Measurements from ENCODE around the gene EFNA3. TPM values are rescaled to one million over a fixed set of nuclear protein-coding genes. Genes with fewer than 3 reads are reported as not detected.

EFNA3 gene
- total RNA-seq, 2 experiments from 2014 or later = 1.9 to 2.8 TPM

DNA sequence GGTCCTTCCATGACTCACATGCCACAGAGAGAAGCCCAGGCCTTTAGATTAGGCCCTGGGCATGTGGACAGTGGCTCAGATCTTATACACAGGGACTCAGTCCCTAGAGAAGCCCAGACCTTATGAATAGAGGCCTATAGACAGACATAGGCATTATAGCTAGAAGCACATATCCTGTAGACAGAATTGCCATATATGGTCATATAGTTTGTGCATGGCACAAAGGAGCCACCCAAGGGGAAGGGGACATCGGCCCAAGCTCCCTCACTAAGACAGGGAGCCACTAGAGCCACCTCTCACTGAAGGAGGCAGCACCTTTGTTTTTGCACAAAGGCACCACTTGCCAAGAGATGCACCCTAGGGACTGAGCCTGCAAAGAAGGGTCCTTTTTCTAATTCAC, 2.3 kb upstream of the EFNA3 start:
- Mint-ChIP-seq H3K9me3 (ENCODE audit: low read depth) (no peaks in the 10 kb centered on the region), H3K4me3 (no peak overlapping the region), H3K36me3 (no peaks in the 10 kb centered on the region), H3K27ac (no peak overlapping the region), H3K27me3 (peaks cover 40% of the 10 kb centered on the region), H3K4me1 (peaks cover 55% of the 10 kb centered on the region)
- CTCF ChIA-PET = interaction anchor here (1.2 to 6.0 kb wide), 8 partner anchors 7 to 96 kb away, joined by 3 to 71 read pairs (median 12); partner anchors contain the start of genes EFNA4 and KRTCAP2
- no peak for ATAC-seq
- DNase-seq = no peak

DNA sequence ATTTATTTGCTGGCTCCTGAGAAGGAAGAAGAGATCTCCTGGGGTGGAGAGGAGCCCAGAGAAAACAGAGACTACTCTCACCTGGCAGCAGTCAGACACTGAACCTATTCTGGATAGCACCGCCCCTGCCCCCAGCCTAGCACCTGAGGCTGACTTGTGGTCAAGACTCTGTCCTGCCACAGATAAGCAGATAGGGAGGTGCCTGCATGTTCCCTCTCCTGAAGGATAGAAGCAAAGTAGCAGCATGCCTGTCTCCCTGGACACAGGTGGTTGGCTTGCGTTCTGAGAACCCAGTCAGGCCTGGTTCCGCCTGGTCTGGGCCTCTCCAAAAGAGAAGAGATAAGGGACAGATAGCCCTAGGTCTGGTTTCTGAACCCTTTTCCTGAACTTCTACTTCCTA, 1.3 kb upstream of the EFNA3 start:
- no peaks in the 10 kb centered on the region for H3K9me3 Mint-ChIP-seq (ENCODE audit: low read depth)
- CTCF ChIA-PET = interaction anchor here (1.2 to 6.0 kb wide), 6 partner anchors 8 to 33 kb away, joined by 3 to 71 read pairs (median 14); partner anchors contain the start of gene EFNA4
- peaks cover 53% of the 10 kb centered on the region for H3K4me1 Mint-ChIP-seq
- ATAC-seq = no peak
- H3K27ac Mint-ChIP-seq = no peak overlapping the region
- H3K27me3 Mint-ChIP-seq = peaks cover 37% of the 10 kb centered on the region
- H3K4me3 Mint-ChIP-seq = no peak overlapping the region
- DNase-seq = no peak
- no peaks in the 10 kb centered on the region for H3K36me3 Mint-ChIP-seq

DNA sequence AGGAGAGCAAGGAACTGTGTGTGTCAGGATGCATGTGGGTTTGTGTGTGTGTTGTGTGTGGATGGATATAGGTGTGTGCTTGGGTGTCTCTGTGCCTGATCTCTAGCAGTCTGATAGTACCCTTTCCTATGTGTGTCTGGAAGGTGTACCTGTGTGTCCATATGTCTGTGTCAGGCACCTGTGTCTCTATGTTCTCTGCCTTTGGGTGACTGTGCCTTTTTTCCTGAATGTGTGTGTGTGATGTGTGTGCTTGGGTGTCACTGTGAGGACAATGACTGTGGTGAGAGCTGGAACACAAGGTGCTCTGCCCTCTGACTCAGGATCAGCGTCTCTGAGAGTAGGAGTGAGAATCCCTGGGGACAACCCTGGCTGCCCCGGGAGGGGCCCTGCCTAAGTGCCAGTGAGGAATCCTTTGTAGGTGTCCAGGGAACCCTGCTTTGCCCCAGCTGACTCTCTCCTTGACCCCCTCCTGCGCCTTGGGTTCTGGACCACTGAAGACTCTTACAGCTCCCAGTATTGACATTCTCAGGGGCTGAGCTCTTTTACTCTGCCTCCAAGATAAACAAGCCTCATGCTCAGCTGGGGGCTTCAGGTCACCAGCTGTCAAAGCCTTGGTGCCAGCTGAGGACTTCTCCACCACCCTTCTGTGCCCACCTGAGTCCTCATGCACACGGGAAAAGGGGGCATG, 735 bp upstream of the EFNA3 start:
- Mint-ChIP-seq H3K4me1 (peaks cover 56% of the 10 kb centered on the region), H3K36me3 (no peaks in the 10 kb centered on the region), H3K27ac (no peak overlapping the region), H3K4me3 (no peak overlapping the region), H3K9me3 (ENCODE audit: low read depth) (no peaks in the 10 kb centered on the region), H3K27me3 (peaks cover 41% of the 10 kb centered on the region)
- no peak for ATAC-seq
- DNase-seq = no peak
- CTCF ChIA-PET = interaction anchor here (1.3 to 5.3 kb wide), 8 partner anchors 7 to 518 kb away, joined by 3 to 54 read pairs (median 8); partner anchors contain the start of genes ADAM15 and EFNA4

DNA sequence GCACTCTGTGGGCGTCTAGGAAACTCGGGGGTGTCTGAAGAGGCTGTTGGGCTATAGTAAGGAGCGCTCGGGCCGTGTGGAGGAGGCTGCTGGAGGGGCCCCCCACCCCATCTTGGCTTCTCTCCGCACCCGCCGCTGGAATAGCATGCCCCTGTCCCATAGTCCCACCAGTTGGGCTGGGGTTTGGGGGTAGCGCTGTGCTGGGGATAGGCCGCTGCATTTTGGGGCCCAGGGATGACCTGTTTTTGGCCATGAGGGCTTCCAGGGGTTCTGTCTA, 511 bp downstream of the EFNA3 start:
- Mint-ChIP-seq H3K36me3 (no peaks in the 10 kb centered on the region), H3K4me1 (peaks cover 49% of the 10 kb centered on the region), H3K9me3 (ENCODE audit: low read depth) (no peaks in the 10 kb centered on the region), H3K27me3 (peaks cover 54% of the 10 kb centered on the region), H3K27ac (no peak overlapping the region), H3K4me3 (peak overlapping the region; percentile 42)
- peak; percentile 6 for ATAC-seq
- CTCF ChIA-PET = interaction anchor here (1.3 to 5.3 kb wide), 6 partner anchors 10 to 519 kb away, joined by 4 to 54 read pairs (median 8); partner anchors contain the start of genes ADAM15 and EFNA4
- no peak for DNase-seq

DNA sequence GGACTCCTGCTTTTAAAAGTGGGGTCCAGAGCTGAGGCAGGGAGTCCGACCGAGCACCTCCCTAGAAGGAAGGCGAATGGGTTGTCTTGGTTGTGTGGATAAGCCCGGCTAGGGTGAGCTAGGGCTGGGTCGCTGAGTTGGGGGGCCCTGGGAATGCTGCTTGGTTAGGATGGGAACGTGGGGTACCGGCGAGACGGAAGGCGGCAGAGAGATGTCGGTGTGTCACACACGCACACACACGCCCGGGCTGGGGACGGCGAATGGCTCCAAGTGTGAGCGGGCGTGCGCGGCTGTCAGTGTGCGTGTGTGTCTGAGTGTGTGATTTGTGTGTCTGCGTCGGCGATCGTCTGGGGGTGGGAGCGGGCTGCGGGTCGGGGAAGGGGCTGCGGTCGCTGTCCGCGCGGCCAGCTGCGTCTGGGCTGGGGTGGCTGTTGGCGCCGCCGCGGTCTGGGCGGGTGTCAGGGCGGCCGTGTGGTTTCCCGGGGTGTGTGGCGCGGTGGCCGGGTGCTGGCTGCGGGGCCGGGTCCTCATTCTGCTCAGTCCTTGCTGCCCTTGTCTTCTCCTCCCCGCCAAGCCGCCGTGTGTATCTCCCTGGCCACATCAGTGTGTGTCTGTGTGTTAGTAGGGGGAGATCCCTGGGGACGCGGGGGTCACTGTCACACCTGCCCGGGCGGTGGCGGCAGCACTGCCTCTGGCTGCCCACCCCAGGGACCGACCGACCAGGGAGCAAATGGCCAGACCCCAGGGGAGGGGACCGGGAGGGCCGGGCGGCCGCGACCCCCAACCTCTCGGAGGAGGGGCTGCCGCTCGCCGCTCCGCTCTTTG, 1.1 kb downstream of the EFNA3 start:
- Mint-ChIP-seq H3K9me3 (ENCODE audit: low read depth) (no peaks in the 10 kb centered on the region), H3K27me3 (peaks cover 56% of the 10 kb centered on the region), H3K4me1 (peaks cover 49% of the 10 kb centered on the region), H3K4me3 (peak overlapping the region; percentile 42), H3K27ac (no peak overlapping the region), H3K36me3 (no peaks in the 10 kb centered on the region)
- DNase-seq (no peak), ATAC-seq (no peak)
- CTCF ChIA-PET = interaction anchor here (1.0 to 5.3 kb wide), 8 partner anchors 11 to 80 kb away, joined by 4 to 54 read pairs (median 6); partner anchors contain the start of genes ADAM15 and EFNA4

DNA sequence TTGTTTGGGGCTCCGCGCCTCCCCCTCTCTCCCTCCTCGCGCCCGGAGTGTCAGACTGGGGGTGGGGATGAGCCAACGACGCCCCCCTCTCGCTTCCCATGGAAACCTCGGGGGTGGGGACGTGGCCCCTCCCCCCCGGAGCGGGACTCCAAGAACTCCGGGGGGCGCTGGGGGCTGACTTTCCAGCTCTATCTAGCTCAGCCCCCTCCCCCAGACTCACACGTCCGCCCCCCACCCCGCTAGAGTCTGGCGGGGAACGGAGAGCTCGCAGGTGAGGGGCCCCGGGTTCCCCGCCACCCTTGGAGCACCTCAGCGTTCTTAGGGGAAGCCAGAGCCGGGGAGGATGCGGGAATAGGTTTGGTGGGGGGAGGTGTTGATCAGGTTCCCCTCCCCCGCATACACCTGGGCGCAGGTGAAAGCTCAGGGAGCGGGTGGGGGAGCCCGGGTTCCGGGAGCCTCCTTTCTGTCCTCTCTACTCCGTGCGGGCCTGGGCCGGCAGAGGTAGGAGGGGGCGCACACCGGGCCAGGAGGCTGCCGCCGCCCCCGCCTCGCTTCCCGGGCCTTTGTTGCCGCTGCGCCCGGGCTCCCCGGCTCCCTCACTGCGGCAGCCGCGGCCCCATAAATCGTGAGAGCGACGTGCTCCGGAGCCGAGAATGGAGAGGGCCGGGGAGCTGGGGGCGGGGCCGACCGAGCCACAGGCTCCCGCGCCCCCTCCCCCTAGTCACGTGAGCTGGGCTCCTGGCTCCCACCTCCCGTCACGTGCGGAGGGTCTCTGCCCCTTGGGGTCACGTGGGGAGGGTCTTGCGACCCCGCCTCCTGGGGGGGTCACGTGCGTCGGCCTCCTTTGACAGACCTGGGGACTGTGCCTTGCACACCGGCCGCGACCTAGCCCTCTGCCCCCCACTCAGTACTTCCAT, 1.9 kb downstream of the EFNA3 start:
- ATAC-seq (no peak), DNase-seq (no peak)
- H3K4me3 Mint-ChIP-seq = no peak overlapping the region
- no peaks in the 10 kb centered on the region for H3K9me3 Mint-ChIP-seq (ENCODE audit: low read depth)
- H3K27me3 Mint-ChIP-seq = peaks cover 56% of the 10 kb centered on the region
- H3K27ac Mint-ChIP-seq = no peak overlapping the region
- no peaks in the 10 kb centered on the region for H3K36me3 Mint-ChIP-seq
- CTCF ChIA-PET = interaction anchor here (0.9 to 5.3 kb wide), 11 partner anchors 9 to 113 kb away, joined by 3 to 54 read pairs (median 4); partner anchors contain the start of genes ADAM15, EFNA4 and KRTCAP2
- peaks cover 52% of the 10 kb centered on the region for H3K4me1 Mint-ChIP-seq

DNA sequence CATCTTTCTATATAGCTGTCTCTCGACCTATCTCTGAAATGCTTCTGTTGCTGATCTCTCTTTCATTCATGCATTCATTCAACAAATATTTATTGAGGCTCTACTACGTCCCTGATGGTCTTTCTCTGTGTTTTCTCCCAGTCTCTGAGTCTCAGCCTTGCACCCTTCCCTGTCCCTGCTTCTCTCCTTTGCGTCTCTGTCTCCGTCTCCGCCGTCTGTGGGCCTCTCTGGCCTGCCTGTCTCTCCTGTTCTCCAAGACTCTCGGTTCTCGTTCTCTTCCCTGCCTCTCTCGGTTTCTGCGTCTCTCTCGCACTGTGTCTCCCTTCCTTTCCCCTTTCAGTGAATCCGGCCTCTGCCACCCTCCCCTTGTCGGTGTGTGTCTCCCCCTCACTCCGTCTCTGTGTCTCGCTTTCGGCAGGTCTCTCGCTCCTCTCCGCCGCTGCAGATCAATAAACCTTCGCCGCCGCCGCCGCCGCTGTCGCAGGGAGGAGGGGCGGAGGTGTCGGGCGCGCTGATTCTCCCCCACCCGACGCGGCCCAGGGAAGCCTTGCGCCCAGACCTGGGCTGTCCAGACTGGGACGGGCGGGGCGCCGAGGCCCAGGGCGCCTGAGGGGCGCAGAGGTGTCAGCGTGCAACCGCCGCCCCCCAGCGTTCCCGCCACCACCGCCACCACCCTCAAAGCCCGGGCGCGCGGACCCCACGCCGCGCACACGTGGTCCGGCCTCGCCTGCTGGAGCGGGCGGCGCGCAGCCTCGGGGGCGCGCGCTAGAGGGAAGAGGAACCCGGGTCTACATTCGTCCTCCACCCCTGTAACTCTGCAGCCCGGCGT, 3.0 kb downstream of the EFNA3 start:
- H3K9me3 Mint-ChIP-seq (ENCODE audit: low read depth) = no peaks in the 10 kb centered on the region
- peaks cover 56% of the 10 kb centered on the region for H3K27me3 Mint-ChIP-seq
- H3K36me3 Mint-ChIP-seq = no peaks in the 10 kb centered on the region
- no peak for DNase-seq
- CTCF ChIA-PET = interaction anchor here (1.1 to 5.5 kb wide), 8 partner anchors 10 to 112 kb away, joined by 3 to 319 read pairs (median 6); partner anchors contain the start of genes ADAM15, EFNA4 and KRTCAP2
- H3K4me3 Mint-ChIP-seq = peak overlapping the region; percentile 29
- ATAC-seq = no peak
- peaks cover 55% of the 10 kb centered on the region for H3K4me1 Mint-ChIP-seq
- peak overlapping the region; percentile 42 for H3K27ac Mint-ChIP-seq

DNA sequence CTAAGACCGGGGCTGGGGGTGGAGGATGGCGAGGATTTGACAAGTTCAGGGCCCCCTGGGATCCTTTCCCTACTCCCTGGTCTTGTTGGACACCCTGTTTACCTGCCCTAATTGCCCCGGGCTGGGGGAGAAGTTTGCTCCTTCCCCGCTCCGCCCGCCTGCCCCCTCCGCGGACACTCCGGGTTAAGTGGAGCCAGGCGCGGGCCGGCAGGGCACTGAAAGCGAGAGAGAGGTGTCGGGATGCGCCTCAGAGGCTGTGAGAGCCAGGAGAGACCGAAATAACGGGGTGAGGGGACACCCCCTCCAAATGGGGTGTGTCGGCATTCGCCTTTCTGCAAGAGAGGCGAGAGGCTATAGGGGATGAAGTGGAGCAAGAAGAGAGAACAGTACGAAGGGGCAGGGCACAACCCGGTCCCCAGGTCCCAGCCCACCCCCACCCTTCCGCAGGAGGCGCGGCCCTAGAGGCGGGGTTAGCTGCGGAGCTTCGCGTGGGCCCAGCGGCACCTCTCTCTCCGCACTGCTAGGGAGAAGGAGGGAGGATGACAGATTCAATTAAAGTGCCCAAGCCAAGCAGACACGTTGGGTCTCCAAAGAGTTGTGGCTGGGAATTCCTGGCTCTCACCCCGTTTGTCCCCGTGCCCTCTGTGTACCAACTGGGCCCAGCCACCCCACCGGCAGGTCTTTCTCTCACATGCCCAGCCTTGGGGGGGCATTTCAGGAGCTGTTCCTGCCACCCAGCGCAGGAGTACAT, 3.8 kb downstream of the EFNA3 start:
- CTCF ChIA-PET = interaction anchor here (4.8 to 5.5 kb wide), 3 partner anchors 22 to 87 kb away, joined by 84 to 319 read pairs (median 118); partner anchors contain the start of genes ADAM15, EFNA4 and KRTCAP2
- DNase-seq = no peak
- no peak for ATAC-seq
- no peak overlapping the region for H3K4me3 Mint-ChIP-seq
- no peaks in the 10 kb centered on the region for H3K36me3 Mint-ChIP-seq
- peaks cover 47% of the 10 kb centered on the region for H3K4me1 Mint-ChIP-seq
- H3K9me3 Mint-ChIP-seq (ENCODE audit: low read depth) = no peaks in the 10 kb centered on the region
- H3K27me3 Mint-ChIP-seq = peaks cover 56% of the 10 kb centered on the region
- H3K27ac Mint-ChIP-seq = no peak overlapping the region

DNA sequence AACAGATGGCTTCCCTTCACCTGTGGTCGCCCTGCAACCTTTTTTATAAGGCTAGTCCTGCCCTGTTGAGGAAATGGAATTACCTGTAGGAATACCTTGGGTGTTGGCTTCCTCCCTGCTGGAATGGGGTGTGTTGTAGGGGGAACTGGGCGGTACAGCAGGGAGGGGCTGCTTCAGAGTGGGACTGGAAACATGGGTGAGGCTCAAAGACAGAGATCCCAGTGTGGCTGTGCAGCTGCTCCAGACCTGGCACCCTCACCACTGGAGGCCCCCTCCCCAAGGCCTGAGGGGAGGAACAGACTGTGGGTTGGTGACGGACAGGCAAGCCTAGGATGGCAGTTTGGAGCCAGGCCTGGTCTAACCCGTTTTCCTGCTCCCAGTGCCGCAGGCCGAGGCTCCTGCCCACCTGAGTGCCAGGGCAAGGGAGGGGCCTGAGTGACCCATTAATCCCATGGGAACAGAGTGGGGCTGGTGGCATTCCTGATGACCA, 4.5 kb downstream of the EFNA3 start:
- H3K9me3 Mint-ChIP-seq (ENCODE audit: low read depth) = no peaks in the 10 kb centered on the region
- ATAC-seq (no peak), DNase-seq (no peak)
- H3K4me3 Mint-ChIP-seq = no peak overlapping the region
- H3K4me1 Mint-ChIP-seq = peaks cover 43% of the 10 kb centered on the region
- CTCF ChIA-PET = interaction anchor here (2.6 to 5.5 kb wide), 5 partner anchors 7 to 122 kb away, joined by 10 to 319 read pairs (median 84); partner anchors contain the start of genes ADAM15, EFNA4, KRTCAP2 and PYGO2
- H3K27me3 Mint-ChIP-seq = peaks cover 49% of the 10 kb centered on the region
- H3K27ac Mint-ChIP-seq = no peak overlapping the region
- no peaks in the 10 kb centered on the region for H3K36me3 Mint-ChIP-seq

DNA sequence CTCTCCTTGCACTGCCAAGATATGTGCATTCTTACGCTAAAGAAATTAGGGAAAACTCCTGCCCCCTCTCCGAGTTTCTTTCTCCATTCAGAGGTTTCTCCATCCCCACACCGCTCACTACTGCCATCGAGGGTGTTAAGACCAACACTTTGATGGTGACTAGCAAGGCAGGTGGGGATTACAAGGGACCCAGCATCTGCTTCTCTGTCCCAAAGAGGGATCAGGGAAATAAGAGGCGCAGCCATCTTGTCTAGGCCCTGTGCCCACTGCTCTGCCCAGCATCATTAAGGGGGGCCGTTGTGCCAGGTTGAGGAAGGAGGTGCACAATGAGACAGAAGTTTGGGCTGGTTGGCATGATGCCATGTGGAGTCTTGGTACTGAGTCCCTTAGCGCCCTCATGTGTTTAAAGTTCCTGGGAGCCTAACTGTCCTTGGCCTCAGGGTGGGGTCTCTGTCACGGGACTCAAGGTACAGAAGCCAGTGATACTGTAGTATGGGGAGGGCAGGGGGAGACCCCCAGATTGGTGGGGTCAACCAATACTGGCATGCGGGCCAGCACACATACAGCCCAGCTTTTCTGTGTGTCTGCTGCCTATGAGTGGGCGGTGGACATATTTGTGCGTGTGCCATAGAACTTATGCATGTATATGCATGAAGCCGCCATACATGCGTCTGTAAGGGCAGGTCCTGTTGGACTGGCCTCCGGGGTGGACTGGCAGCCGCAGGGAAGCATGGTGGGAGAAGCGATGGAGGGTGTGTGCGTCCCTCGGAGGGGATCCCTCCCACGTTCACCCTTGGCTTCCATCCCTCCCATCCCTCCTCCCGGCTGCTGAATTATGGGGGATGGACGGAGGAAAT, 5.5 kb downstream of the EFNA3 start:
- CTCF ChIA-PET = interaction anchor here (0.8 to 5.5 kb wide), 35 partner anchors 8 to 526 kb away, joined by 3 to 319 read pairs (median 7); partner anchors contain the start of genes ADAM15, DCST1, DCST2 and DPM3
- Mint-ChIP-seq H3K4me3 (peak overlapping the region; percentile 92), H3K27me3 (peaks cover 41% of the 10 kb centered on the region), H3K27ac (peak overlapping the region; percentile 94), H3K4me1 (peaks cover 39% of the 10 kb centered on the region), H3K36me3 (no peaks in the 10 kb centered on the region), H3K9me3 (ENCODE audit: low read depth) (no peaks in the 10 kb centered on the region)
- DNase-seq (peak; percentile 62), ATAC-seq (no peak)
